Measurements from ENCODE around the gene CD151. TPM values are rescaled to one million over a fixed set of nuclear protein-coding genes. Genes with fewer than 3 reads are reported as not detected.
A peak's percentile ranks its signal among the peaks of the same experiment; 100 is the strongest.

Gene CD151
- total RNA-seq, 1 experiment from 2014 or later: 233 TPM

DNA sequence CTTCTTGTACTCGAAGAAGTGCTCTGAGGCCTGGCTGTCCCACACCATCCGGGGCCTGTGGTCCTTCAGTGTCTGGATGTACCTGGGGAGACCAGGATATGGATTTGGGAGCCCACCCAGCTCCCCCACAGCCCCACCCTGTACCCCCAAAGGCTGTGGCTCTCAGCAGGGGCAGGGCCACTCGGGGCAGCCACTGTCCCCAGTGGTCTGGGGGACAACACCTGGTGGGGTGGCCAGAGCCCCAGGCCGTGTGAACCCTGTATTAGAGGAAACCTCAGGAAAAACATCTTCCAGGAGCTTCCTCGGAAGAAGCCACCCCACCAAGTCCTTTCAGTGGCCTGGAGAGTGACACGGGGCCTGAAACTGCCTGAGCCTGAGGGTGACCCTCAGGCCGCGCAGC, 37.7 kb downstream of the CD151 start:
- in situ Hi-C loops (cut with HindIII; ENCODE audit: low pct_unique_long_range_greater_than_20kb, low sequenced_read_pairs): no loop called here
- DNase-seq (ENCODE audit: low read depth, low spot score): no peak

GRCh38 chr11:871472-871871, 38.7 kb downstream of the CD151 start:
- in situ Hi-C loops (cut with HindIII; ENCODE audit: low pct_unique_long_range_greater_than_20kb, low sequenced_read_pairs): no loop called here
- no peak for DNase-seq (ENCODE audit: low read depth, low spot score)

DNA sequence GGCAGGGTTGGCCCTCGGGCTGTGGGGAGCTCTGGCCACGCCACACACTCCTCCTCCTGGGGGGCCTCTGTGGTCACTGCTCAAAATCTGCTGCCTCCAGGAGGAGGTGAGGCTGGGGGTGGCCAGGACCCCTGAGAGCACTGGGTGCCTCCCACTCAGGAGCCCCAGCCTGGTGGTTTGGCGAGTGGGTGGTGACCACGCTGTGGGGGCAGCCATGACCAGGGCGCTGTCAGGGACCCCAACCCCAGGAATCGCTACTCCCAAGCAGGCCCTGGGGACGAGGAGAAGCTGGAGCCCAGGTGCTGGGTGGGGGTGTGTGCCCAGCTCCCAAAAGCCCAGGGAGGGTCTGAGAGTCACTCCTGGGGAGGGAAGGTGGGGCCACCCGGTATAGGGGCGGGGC, 40.0 kb downstream of the CD151 start:
- no peak for DNase-seq (ENCODE audit: low read depth, low spot score)
- in situ Hi-C loops (cut with HindIII; ENCODE audit: low pct_unique_long_range_greater_than_20kb, low sequenced_read_pairs): no loop called here

GRCh38 chr11:873706-874105, 41.0 kb downstream of the CD151 start:
- in situ Hi-C loops (cut with HindIII; ENCODE audit: low pct_unique_long_range_greater_than_20kb, low sequenced_read_pairs): no loop called here

DNA sequence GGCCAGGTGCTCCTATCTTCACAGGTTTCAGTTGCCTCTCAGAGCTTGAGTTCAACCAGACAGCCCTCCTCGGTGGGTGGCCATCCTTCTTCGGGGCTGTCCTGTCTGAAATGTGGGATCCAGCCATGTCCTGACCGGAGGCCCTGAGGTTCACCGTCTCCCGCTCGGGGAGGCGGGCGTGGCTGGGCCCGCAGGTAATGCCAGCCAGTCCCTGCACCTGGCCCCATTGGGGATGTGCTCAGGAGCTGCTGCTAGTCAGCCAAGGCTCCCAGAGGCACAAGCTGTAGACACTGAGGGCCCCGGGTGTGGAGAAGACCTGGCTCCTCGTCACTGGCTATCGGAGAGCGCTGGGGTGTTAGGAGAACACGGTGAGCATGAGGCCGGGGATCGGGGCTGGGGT, 42.5 kb downstream of the CD151 start:
- in situ Hi-C loops (cut with HindIII; ENCODE audit: low pct_unique_long_range_greater_than_20kb, low sequenced_read_pairs): no loop called here
- no peak for DNase-seq (ENCODE audit: low read depth, low spot score)

More at GRCh38 chr11:873706-874105, 41.0 kb downstream of the CD151 start:
- DNase-seq (ENCODE audit: low read depth, low spot score): no peak

DNA sequence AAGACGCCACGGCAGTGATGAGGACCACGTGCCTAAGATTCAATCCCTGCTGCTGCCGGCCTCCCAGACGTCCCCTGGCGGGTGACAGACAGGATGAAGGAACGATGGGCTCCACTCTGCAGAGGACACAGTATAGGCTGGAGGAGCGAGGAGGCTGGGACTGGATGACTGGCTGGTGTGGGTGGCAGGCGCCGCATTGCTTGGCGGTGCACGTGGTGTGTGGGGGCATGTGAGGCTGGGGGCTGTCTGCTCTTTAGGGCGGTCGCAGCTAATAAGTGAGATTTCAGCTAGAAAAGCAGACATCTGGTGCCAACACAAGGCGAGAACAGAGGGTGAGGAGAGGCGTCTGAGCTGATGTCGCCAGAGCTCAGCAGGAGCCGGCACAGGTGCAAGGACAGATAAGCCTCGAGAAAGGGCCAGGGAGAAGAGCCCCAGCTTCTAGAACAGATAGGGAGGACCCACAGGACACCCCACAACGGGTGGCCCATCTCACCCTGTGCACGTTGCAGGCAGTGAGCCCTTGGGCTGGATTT, 43.1 kb downstream of the CD151 start:
- in situ Hi-C loops (cut with HindIII; ENCODE audit: low pct_unique_long_range_greater_than_20kb, low sequenced_read_pairs): no loop called here
- no peak for DNase-seq (ENCODE audit: low read depth, low spot score)

- DNase-seq (ENCODE audit: low read depth, low spot score): no peak
Measured at GRCh38 chr11:876545-876944, 43.8 kb downstream of the CD151 start.

DNA sequence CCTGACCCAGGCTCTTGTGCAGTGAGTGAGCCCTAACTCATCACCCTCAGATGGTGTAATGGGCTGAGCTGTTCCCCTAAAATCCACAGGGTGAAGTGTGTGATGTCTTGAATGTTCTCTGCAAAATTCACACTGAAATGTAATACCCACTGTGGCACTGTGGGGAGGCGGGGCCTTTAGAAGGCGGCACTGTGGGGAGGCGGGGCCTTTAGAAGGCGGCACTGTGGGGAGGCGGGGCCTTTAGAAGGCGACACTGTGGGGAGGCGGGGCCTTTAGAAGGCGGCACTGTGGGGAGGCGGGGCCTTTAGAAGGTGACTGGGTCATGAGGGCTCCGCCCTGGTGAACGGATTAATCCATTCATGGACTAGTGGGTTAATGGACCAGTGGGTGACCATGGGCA, 44.8 kb downstream of the CD151 start:
- peak; percentile 61 for DNase-seq (ENCODE audit: low read depth, low spot score)
- in situ Hi-C loops (cut with HindIII; ENCODE audit: low pct_unique_long_range_greater_than_20kb, low sequenced_read_pairs): no loop called here

More at GRCh38 chr11:876545-876944, 43.8 kb downstream of the CD151 start:
- in situ Hi-C loops (cut with HindIII; ENCODE audit: low pct_unique_long_range_greater_than_20kb, low sequenced_read_pairs): no loop called here

- in situ Hi-C loops (cut with HindIII; ENCODE audit: low pct_unique_long_range_greater_than_20kb, low sequenced_read_pairs): no loop called here
- no peak for DNase-seq (ENCODE audit: low read depth, low spot score)
Measured at GRCh38 chr11:880447-880846, 47.7 kb downstream of the CD151 start.

GRCh38 chr11:882596-882995, 49.8 kb downstream of the CD151 start:
- DNase-seq (ENCODE audit: low read depth, low spot score): no peak
- in situ Hi-C loops (cut with HindIII; ENCODE audit: low pct_unique_long_range_greater_than_20kb, low sequenced_read_pairs): no loop called here

DNA sequence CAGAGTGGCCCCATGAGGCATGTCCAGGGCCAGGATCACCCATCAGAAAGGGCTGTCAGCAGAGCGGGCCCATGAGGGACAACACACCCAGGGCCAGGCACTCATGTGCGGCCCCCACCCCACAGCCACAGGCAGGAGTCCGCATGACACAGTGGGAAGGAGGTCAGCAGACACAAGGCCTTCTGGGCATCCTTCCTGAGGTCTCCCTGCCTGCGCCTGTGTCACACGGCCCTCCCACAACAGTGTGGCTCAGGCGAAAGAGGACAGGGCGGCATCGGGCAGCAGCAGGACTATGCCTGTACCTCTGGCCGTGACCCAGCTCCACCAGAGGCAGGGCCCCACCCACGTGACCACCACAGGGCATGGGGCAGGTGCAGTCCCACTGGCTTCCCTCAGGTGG, 50.8 kb downstream of the CD151 start:
- no peak for DNase-seq (ENCODE audit: low read depth, low spot score)
- in situ Hi-C loops (cut with HindIII; ENCODE audit: low pct_unique_long_range_greater_than_20kb, low sequenced_read_pairs): no loop called here

- DNase-seq (ENCODE audit: low read depth, low spot score): no peak
- in situ Hi-C loops (cut with HindIII; ENCODE audit: low pct_unique_long_range_greater_than_20kb, low sequenced_read_pairs): no loop called here
Measured at GRCh38 chr11:884578-885070, 51.9 kb downstream of the CD151 start.

- in situ Hi-C loops (cut with HindIII; ENCODE audit: low pct_unique_long_range_greater_than_20kb, low sequenced_read_pairs): no loop called here
- no peak for DNase-seq (ENCODE audit: low read depth, low spot score)
Measured at GRCh38 chr11:886568-886967, 53.8 kb downstream of the CD151 start.

DNA sequence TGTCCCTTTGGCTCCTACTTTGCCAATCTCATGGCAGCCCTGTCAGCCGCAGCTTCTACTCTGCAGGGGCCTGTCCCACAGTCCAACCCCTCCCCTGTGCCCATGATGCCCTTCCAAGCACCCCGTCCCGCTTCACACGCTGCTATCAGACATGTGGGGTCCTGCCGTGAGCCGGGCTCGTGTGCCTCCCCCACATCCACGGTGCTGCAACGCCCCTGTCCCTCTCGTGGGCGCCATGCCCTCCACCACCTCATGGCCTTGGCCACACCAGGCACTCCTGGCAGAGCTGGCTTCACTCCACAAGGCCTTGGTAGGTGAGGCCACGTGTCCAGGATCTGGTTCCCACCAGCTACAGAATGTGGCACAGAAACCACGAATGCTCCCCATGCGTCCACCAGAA, 54.8 kb downstream of the CD151 start:
- in situ Hi-C loops (cut with HindIII; ENCODE audit: low pct_unique_long_range_greater_than_20kb, low sequenced_read_pairs): no loop called here

More for the DNA sequence above, 54.8 kb downstream of the CD151 start:
- DNase-seq (ENCODE audit: low read depth, low spot score): no peak

Small RNA genes within 50 kb of the gene (small RNA-seq; reads per million reads assigned to genes)
- 0 reads per million in 2 experiments for gene SNORA52

Other genes starting within 250 kb of the CD151 start
- gene IRF7, start 217.0 kb upstream of the CD151 start, total RNA-seq (2014; rRNA removed; shearing (Covaris generic)): 3.5 and 3.7 TPM in 2 replicates
- not detected in 2 replicates for gene CDHR5, start 208.0 kb upstream of the CD151 start, total RNA-seq (2014; rRNA removed; shearing (Covaris generic))
- not detected in 2 replicates for gene SCT, start 205.8 kb upstream of the CD151 start, total RNA-seq (2014; rRNA removed; shearing (Covaris generic))
- gene DRD4, start 195.7 kb upstream of the CD151 start, total RNA-seq (2014; rRNA removed; shearing (Covaris generic)): not detected in 2 replicates
- gene DEAF1, start 137.7 kb upstream of the CD151 start, total RNA-seq (2014; rRNA removed; shearing (Covaris generic)): 26.1 and 33.8 TPM in 2 replicates
- gene TMEM80, start 137.1 kb upstream of the CD151 start, total RNA-seq (2014; rRNA removed; shearing (Covaris generic)): 6.5 and 10.8 TPM in 2 replicates
- 0.61 and 3.0 TPM in 2 replicates for gene EPS8L2, start 126.7 kb upstream of the CD151 start, total RNA-seq (2014; rRNA removed; shearing (Covaris generic))
- 206 and 219 TPM in 2 replicates for gene TALDO1, start 85.5 kb upstream of the CD151 start, total RNA-seq (2014; rRNA removed; shearing (Covaris generic))
- gene GATD1, start 55.5 kb upstream of the CD151 start, total RNA-seq (2014; rRNA removed; shearing (Covaris generic)): 22.8 and 23.0 TPM in 2 replicates
- gene CEND1, start 42.9 kb upstream of the CD151 start, total RNA-seq (2014; rRNA removed; shearing (Covaris generic)): 0.53 TPM in 1 of 2 replicates, not detected in the other
- 16.2 and 16.3 TPM in 2 replicates for gene SLC25A22, start 34.7 kb upstream of the CD151 start, total RNA-seq (2014; rRNA removed; shearing (Covaris generic))
- 4.2 and 6.1 TPM in 2 replicates for gene PIDD1, start 27.7 kb upstream of the CD151 start, total RNA-seq (2014; rRNA removed; shearing (Covaris generic))
- gene RPLP2, start 23.0 kb upstream of the CD151 start, total RNA-seq (2014; rRNA removed; shearing (Covaris generic)): 1,043 and 1,055 TPM in 2 replicates
- 6.3 and 7.9 TPM in 2 replicates for gene PNPLA2, start 14.0 kb upstream of the CD151 start, total RNA-seq (2014; rRNA removed; shearing (Covaris generic))
- gene CRACR2B, start 5.0 kb upstream of the CD151 start, total RNA-seq (2014; rRNA removed; shearing (Covaris generic)): not detected in 2 replicates
- 397 and 411 TPM in 2 replicates for gene POLR2L, start 9.6 kb downstream of the CD151 start, total RNA-seq (2014; rRNA removed; shearing (Covaris generic))
- 150 and 167 TPM in 2 replicates for gene TSPAN4, start 9.9 kb downstream of the CD151 start, total RNA-seq (2014; rRNA removed; shearing (Covaris generic))
- gene CHID1, start 77.9 kb downstream of the CD151 start, total RNA-seq (2014; rRNA removed; shearing (Covaris generic)): 21.8 and 31.0 TPM in 2 replicates
- 14.6 and 16.2 TPM in 2 replicates for gene AP2A2, start 92.9 kb downstream of the CD151 start, total RNA-seq (2014; rRNA removed; shearing (Covaris generic))
- not detected in 2 replicates for gene MUC6, start 203.8 kb downstream of the CD151 start, total RNA-seq (2014; rRNA removed; shearing (Covaris generic))
- not detected in 2 replicates for gene MUC2, start 241.9 kb downstream of the CD151 start, total RNA-seq (2014; rRNA removed; shearing (Covaris generic))